Measurements from ENCODE around the gene DHTKD1.
A peak's percentile ranks its signal among the peaks of the same experiment; 100 is the strongest.

DHTKD1 gene

GRCh38 chr10:12130237-12130872 is 61.6 kb downstream of the DHTKD1 start:
- peaks cover 9% of the 10 kb centered on the region for H3K36me3 ChIP-seq (ENCODE audit: insufficient read depth, low read length)
- peak overlapping the region; percentile 63 for H3K9ac ChIP-seq (ENCODE audit: low read length)
- no peaks in the 10 kb centered on the region for H3K79me2 ChIP-seq (ENCODE audit: insufficient read depth, low read length)
- H3F3A ChIP-seq (ENCODE audit: insufficient read depth, low read length), result no peaks in the 10 kb centered on the region
- H3K4me1 ChIP-seq (ENCODE audit: insufficient read depth, low read length, severe bottlenecking), result peaks cover 12% of the 10 kb centered on the region
- no peaks in the 10 kb centered on the region for H3K9me2 ChIP-seq (ENCODE audit: low read depth, low read length)
- H4K20me1 ChIP-seq (ENCODE audit: insufficient read depth, low read length), result no peaks in the 10 kb centered on the region
- H3K4me2 ChIP-seq (ENCODE audit: low read length), result peak overlapping the region; percentile 86
- no peaks in the 10 kb centered on the region for H3K27me3 ChIP-seq (ENCODE audit: insufficient read depth, low read length)
- no peak overlapping the region for H2AFZ ChIP-seq (ENCODE audit: low read length)
- H3K9me3 ChIP-seq (ENCODE audit: low read length), result no peaks in the 10 kb centered on the region
- TF ChIP-seq CTCF (IDR thresholded peaks at IDR 0.05; ENCODE audit: low read length), result peak; percentile 75
- TF ChIP-seq EZH2 (IDR thresholded peaks at IDR 0.05; ENCODE audit: borderline replicate concordance, low read length), result no peak
- peak overlapping the region; percentile 73 for H3K4me3 ChIP-seq (ENCODE audit: low read depth, low read length, poor library complexity, severe bottlenecking)
- no peak overlapping the region for H3K27ac ChIP-seq (ENCODE audit: low read depth, low read length, poor library complexity, severe bottlenecking)

- H3K36me3 ChIP-seq (ENCODE audit: insufficient read depth, low read length), result peaks cover 47% of the 10 kb centered on the region
- no peaks in the 10 kb centered on the region for H3K9me3 ChIP-seq (ENCODE audit: low read length)
- H2AFZ ChIP-seq (ENCODE audit: low read length), result no peak overlapping the region
- H3K79me2 ChIP-seq (ENCODE audit: insufficient read depth, low read length), result no peaks in the 10 kb centered on the region
- H3K27ac ChIP-seq (ENCODE audit: low read depth, low read length, poor library complexity, severe bottlenecking), result no peak overlapping the region
- H3K9ac ChIP-seq (ENCODE audit: low read length), result no peak overlapping the region
- peaks cover 7% of the 10 kb centered on the region for H3K4me1 ChIP-seq (ENCODE audit: insufficient read depth, low read length, severe bottlenecking)
- no peaks in the 10 kb centered on the region for H3K9me2 ChIP-seq (ENCODE audit: low read depth, low read length)
- H3F3A ChIP-seq (ENCODE audit: insufficient read depth, low read length), result no peaks in the 10 kb centered on the region
- no peaks in the 10 kb centered on the region for H3K27me3 ChIP-seq (ENCODE audit: insufficient read depth, low read length)
- TF ChIP-seq EZH2 (IDR thresholded peaks at IDR 0.05; ENCODE audit: borderline replicate concordance, low read length) (no peak), CTCF (IDR thresholded peaks at IDR 0.05; ENCODE audit: low read length) (no peak)
- no peak overlapping the region for H3K4me2 ChIP-seq (ENCODE audit: low read length)
- no peak overlapping the region for H3K4me3 ChIP-seq (ENCODE audit: low read depth, low read length, poor library complexity, severe bottlenecking)
- H4K20me1 ChIP-seq (ENCODE audit: insufficient read depth, low read length), result no peaks in the 10 kb centered on the region
Measured at GRCh38 chr10:12135631-12136030, 66.9 kb downstream of the DHTKD1 start.

- Histone ChIP-seq H3K4me2 (ENCODE audit: low read length) (no peak overlapping the region), H4K20me1 (ENCODE audit: insufficient read depth, low read length) (no peaks in the 10 kb centered on the region), H3K9me3 (ENCODE audit: low read length) (no peaks in the 10 kb centered on the region), H3K9me2 (ENCODE audit: low read depth, low read length) (no peaks in the 10 kb centered on the region), H3K4me1 (ENCODE audit: insufficient read depth, low read length, severe bottlenecking) (no peaks in the 10 kb centered on the region), H3K27ac (ENCODE audit: low read depth, low read length, poor library complexity, severe bottlenecking) (no peak overlapping the region), H3K36me3 (ENCODE audit: insufficient read depth, low read length) (peaks cover 71% of the 10 kb centered on the region), H2AFZ (ENCODE audit: low read length) (no peak overlapping the region), H3K4me3 (ENCODE audit: low read depth, low read length, poor library complexity, severe bottlenecking) (no peak overlapping the region), H3K9ac (ENCODE audit: low read length) (no peak overlapping the region), H3K79me2 (ENCODE audit: insufficient read depth, low read length) (no peaks in the 10 kb centered on the region), H3K27me3 (ENCODE audit: insufficient read depth, low read length) (no peaks in the 10 kb centered on the region), H3F3A (ENCODE audit: insufficient read depth, low read length) (no peaks in the 10 kb centered on the region)
- no peak for TF ChIP-seq EZH2 (IDR thresholded peaks at IDR 0.05; ENCODE audit: borderline replicate concordance, low read length)
- TF ChIP-seq CTCF (IDR thresholded peaks at IDR 0.05; ENCODE audit: low read length), result no peak
Measured at GRCh38 chr10:12140038-12140437, 71.3 kb downstream of the DHTKD1 start.

All from OCI-LY1 (cell line).